Myocyte (in vitro differentiated cells): Measurements from ENCODE around the gene GABBR2. TPM values are rescaled to one million over a fixed set of nuclear protein-coding genes. Genes with fewer than 3 reads are reported as not detected.
A peak's percentile ranks its signal among the peaks of the same experiment; 100 is the strongest.

Experiments
- DNase-seq: peaks from one replicate; pipeline ENCODE4 v3.0.0-alpha.2; 2012; ENCODE audit warnings: low read depth
- total RNA-seq: library from RNA; depleted of rRNA; stranded (reverse); fragments of >200 nt; gene quantifications from 2 replicates; pipeline ENCODE4 v1.2.3, GENCODE V29; 2014

Gene GABBR2
- total RNA-seq, 1 donor from 2014 or later, result 0.51 TPM

GRCh38 chr9:98445576-98445975, 263.2 kb downstream of the GABBR2 start:
- DNase-seq, result no peak

GRCh38 chr9:98444601-98445000, 264.1 kb downstream of the GABBR2 start:
- no peak for DNase-seq

GRCh38 chr9:98442541-98442940, 266.2 kb downstream of the GABBR2 start:
- no peak for DNase-seq

DNA sequence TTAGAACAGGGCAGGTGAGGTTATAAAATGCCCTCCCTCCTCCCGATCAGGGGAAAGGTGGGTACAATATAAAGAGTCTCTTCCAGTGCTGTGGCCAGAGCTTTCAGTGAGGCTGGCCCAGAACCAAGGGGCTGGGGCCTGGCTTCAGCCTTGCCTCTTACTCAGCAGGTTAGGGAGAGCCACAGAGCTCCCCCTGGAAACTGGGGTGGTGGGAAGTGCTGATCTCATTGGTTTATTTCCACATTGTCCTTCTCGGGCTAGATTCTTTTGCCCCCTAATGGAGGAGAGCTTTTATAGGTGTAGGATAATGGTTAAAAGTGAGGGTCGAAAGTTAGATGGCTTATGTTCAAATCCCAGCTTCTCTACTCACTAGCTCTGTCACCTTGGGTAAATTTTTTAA, 266.6 kb downstream of the GABBR2 start:
- DNase-seq, result no peak

- no peak for DNase-seq
Observed at GRCh38 chr9:98438666-98439065, 270.1 kb downstream of the GABBR2 start.

DNA sequence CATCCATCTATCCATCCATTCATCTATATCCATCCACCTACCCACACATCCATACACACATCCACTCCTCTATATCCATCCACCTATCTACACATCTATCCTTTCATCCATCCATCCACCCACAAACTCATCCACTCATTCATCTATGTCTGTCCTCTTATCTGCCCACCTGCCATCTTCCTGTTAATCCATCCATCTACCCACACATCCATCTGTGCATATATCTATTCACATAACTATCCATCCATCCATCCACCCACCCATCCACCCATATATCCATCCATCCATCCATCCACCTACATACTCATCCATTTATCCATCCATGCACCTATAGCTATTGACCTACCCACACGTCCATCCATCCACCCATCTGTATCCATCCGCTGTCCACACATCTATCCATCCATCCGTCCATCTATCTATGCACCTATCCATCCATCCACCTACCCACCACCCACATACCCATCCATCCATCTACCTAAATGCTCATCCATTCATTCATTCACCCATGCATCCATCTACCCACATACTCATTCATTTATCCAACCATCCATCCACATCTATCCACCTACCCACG, 271.2 kb downstream of the GABBR2 start:
- DNase-seq, result no peak

- DNase-seq, result no peak
Observed at GRCh38 chr9:98432960-98433359, 275.8 kb downstream of the GABBR2 start.

GRCh38 chr9:98432134-98432533, 276.6 kb downstream of the GABBR2 start:
- no peak for DNase-seq

- no peak for DNase-seq
Observed at GRCh38 chr9:98430535-98431292, 278.0 kb downstream of the GABBR2 start.

DNA sequence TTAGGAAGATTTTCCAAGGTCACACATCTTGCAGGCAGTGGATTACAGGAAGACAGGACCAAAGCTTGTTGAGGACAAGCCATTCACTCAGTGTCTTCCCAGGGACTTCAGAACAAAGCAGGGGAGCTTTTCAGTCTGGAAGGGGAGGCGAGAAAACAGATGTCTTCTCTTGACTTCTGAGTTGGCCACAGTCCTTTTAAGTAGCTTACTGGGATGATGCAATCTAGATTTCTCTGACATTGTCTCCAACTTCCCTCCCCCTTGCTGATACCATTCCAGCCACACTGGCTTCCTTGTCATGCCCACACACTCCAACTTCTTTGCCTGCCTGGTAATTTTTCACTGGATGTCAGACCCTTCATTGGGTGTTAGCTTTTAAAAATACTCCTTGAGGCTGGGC, 279.1 kb downstream of the GABBR2 start:
- DNase-seq, result peak; percentile 11

GRCh38 chr9:98428454-98428853, 280.3 kb downstream of the GABBR2 start:
- DNase-seq, result no peak

DNA sequence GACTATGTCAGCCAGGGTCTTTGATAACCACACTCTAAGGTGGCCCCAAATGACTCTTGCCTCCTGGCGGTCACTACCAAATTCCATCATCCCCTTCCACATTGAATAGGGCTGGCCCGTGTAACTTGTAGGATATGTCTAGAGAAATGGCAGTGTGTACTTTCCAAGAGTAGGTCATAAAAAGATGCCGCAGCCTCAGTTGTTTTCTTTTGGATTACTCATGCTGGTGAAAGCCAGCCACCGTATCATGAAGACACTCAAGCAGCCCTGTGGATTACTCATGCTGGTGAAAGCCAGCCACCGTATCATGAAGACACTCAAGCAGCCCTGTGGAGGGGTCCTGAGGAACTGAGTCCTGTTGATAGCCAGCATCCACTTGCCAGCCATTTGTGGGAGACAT, 281.2 kb downstream of the GABBR2 start:
- no peak for DNase-seq

DNA sequence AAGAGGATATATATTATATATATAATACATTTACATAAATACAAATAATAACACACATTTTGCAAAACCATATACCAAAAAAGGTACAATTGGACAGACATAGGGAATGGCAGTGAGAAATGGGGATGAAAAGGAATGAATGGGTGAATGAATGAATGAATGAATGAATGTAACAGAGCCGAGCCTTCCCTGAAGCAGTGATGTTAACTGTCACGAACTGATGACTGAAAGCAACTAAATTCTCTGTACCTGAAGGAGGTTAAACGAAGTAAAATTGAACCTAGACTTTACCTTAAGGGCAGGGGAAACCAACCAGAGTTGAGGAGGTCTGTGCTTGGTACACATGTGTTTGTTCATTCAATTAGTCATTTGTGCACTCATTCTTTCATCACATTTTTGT, 283.7 kb downstream of the GABBR2 start:
- no peak for DNase-seq

DNA sequence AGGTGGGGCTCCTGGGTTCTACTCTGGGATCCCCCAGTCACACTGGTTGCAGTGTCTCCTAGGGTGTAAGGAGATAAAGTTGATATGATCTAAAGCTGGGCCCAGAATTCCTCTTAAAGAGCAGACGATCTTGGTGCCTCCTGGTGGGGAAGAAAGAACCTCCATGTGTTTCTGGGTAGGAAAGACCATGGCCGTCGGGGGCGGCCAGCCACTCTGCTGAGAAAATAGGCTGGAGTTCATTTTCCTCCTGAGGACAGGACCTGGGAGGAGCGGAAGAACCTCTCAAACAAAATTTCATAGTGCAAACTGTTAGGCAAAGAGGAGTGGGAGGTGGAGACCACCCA, 289.5 kb downstream of the GABBR2 start:
- no peak for DNase-seq

DNA sequence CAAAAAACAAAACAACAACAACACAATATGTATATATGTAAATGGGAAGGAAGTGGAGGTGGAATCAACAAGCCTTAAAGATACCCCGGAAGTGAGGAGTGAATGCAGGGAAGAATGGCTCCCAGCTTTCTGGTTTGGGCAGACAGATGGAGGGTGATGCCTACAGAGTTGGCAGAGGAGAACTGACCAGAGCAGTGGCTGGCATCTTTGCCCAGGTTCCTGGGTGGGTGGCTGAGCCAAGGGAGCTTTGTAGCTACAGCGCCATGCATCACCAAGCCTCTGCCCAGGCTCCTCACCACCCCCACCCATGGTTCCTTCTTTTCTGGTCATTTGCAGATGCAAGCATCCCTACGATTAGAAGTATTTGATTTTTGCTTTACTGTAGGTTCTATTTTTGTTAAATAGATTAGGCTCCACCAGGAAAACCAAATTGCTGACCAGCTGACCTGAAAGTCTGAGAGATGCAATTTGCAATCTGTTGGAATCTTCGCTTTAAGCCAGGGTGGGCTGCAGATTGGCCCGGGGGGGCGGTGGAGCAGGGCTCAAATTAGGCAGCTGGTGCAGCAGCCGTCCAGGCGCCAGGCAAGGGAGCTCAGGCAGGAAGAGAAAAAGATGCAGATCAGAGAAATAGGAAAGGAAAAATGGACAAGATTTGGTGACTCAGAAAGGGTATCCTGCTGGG, 290.0 kb downstream of the GABBR2 start:
- DNase-seq, result no peak

DNA sequence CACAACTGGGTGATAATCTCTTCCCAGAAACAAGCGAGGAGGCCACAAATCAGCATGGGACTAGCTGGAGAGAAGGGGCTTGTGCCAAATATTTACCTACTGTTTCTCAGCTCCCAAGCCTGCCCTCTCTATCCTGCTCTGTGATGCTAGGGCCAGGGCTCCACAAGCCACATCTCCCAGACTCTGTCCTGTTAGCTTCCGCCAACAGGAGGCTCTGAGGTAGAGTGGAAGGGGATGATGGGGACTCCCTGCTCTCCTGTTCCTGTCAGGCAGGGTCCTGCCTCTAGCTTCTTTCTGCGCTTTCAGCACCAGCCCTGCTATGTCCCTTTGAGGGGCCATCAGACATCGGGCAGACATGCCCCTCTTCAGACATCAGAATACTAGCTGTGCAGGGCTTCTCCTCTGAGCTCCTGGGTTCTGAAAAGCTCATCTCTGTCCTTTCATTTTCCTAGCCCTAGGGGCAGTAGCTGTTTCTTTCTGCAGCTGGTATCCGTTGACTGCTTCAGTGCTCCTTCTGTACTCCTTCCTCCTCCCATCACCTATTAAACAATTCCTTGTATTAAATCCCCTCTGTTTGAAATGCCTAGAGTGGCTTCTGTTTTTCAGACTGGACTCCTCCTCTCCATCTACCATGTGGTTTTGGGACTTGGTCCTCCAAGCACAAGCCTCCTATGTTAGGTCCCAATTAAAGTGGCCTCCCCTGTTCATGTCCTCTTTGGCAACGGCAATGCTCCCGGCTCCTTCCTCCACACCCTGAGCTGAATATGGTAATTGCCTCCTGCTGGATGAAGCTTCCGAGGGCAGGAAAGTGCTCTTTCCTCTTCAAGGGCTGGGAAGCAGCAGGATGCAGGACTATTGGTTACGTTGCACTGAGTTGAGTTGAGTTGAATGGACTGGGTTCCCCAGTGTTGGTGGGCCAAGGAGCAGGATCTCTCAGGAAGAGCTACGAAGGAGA, 292.2 kb downstream of the GABBR2 start:
- DNase-seq, result no peak

DNA sequence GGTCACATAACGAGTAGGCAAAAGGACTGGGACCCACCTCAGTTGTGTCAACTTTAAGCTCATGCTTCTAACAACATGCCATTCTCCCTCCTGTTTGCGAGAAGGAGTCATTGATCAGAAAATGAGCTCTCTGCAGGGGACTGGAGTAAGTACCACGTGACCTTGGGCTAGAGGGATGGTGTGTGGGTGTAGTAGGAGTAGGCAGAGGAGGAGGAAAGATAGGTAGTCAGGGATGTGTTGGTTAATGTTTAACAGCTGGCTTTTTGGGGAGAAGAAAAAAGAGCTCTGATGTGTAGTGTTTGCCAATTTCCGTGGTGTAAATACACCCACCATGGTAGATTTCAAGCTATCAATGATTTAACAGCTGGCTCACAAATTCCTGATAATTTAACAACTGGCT, 293.0 kb downstream of the GABBR2 start:
- no peak for DNase-seq

DNA sequence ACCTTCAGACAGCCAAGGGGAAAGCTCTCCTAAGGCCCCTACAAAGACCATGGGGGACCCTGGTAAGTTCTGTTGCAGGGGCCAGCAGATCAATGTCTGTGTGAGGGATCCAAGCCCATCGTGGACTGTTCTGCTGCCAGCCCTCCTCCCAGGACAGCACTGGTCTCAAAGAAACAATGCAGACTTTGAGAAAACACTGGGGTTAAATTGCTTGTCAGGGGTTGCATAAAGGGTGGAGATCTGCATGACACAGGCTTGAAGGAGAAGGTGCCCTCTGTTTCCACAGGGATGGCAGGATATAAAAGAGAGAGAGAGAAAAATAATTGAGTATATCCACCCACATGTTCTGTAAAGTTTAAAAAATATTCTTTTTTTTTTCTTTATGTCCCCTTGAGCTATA, 295.7 kb downstream of the GABBR2 start:
- DNase-seq, result no peak

DNA sequence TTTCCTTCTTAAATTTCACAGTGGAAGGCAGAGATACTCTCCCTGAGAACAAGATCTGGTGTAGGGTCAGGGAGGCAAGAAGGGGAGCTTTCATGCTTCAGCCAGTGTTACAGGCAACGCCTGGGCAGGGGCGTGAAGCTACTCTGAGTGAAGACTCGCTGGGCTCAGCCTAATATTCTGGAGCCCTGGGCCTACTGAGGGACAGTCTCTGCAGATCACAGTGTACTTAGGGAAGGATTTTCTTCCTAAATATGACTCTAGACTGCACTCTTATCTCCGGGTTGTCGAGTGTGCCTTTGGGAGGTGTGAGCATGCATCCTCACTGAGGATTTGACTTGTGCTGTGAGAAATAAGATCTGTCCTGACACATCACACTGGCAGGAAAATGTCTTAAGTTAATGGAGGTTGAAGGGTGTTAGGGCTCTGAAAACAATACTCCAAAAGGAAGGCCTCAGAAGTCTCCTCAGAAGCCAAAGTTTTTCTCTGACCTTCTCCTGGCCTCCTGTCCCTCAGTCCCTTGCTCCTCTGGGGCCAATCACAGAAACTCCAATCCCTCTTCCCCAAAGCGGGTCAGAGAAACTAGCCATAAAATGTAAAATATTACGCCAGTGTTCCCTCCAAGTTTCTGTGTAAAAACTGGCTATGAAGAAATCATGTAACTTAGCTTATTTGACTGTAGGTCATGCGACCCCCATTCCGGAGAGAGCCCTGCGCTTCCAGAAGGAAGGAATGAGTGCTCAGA, 296.5 kb downstream of the GABBR2 start:
- no peak for DNase-seq

- DNase-seq, result peak; percentile 37
Observed at GRCh38 chr9:98410185-98410697, 298.5 kb downstream of the GABBR2 start.

DNA sequence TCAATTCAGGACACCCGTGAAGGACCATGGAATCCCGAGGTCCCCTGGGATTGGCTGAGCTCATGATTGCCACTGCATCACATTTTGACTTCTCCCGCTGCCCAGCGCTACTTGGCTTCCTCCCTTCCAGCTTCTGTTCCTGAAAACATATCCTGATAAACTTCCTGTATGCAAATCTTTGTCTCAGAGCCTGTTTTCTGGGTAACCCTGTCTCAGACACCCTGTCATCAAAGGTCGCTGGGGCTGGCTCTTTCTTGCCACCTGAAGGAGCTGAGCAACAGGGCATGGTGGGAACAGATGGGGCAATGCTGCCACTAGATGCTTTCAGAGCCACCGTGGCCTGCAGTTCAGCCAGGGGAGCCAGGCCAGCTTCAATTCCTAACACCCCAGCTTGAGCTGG, 299.0 kb downstream of the GABBR2 start:
- no peak for DNase-seq
